GM21737 (cell line): Measurements from ENCODE around the gene AFAP1.

ENCODE experiments used
- ATAC-seq: cut with Tn5 transposase; IDR thresholded peaks from one replicate; pipeline ENCODE4 v1.9.1; 2021; ENCODE audit warnings: mild to moderate bottlenecking, moderate library complexity; ENCODE audit not compliant: unreplicated experiment

The AFAP1 gene

DNA sequence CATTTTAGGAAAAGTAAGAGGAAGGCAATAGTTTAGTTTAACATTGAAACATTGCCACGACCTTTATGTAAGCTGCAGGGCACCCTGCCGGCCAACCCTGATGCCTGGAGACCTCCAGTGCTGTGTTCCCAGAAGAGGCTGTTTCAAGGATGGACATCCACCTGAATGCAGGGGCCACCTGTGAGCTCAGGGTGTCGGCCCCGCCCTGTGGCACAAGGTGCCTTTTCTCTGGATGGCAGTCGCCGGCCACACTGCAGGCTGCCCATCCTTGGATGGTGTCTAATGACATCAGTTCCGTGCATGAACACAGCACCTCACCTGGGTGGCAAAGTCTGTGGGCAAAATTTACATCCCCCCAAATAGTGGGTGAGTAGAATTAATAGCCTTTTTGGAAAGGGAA, 180.0 kb downstream of the AFAP1 start:
- ATAC-seq: no peak

DNA sequence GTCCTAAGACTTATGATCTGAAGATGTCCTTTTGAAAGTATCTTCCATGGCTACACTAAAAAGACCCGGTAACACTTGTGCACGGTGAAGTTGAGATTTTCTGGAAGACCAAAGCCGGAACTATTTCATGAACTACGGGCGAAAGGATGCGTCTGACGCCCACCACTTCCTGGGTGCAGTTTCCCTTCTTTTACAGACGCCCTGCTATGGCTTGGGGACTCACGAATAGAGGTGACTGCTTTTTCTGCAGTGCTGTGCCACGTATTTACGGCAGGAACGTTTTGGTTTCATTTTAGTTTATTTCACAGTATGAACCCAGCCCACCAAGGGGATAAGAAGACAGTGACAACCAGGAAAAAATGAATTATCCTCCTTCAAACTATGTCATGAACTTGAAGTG, 180.4 kb downstream of the AFAP1 start:
- ATAC-seq: no peak

DNA sequence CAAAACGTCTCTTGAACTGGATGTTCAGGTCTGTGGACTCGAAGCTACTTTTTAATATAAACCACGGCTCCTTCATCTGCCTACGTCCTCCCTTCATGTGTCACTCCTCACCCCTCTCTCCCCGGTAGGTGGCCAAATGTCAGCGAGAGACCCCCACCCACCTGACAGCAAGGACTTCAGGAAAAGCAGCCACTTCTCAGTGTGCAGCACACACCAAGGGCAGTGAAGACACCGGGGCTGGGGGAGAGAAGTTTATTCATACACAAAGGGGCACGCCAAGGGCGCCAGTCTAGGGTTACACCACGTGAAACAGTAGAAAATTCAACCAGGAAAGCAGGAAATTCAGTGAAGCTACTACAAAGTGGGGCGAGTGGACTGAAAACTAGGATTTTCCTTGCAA, 181.2 kb downstream of the AFAP1 start:
- ATAC-seq: no peak

DNA sequence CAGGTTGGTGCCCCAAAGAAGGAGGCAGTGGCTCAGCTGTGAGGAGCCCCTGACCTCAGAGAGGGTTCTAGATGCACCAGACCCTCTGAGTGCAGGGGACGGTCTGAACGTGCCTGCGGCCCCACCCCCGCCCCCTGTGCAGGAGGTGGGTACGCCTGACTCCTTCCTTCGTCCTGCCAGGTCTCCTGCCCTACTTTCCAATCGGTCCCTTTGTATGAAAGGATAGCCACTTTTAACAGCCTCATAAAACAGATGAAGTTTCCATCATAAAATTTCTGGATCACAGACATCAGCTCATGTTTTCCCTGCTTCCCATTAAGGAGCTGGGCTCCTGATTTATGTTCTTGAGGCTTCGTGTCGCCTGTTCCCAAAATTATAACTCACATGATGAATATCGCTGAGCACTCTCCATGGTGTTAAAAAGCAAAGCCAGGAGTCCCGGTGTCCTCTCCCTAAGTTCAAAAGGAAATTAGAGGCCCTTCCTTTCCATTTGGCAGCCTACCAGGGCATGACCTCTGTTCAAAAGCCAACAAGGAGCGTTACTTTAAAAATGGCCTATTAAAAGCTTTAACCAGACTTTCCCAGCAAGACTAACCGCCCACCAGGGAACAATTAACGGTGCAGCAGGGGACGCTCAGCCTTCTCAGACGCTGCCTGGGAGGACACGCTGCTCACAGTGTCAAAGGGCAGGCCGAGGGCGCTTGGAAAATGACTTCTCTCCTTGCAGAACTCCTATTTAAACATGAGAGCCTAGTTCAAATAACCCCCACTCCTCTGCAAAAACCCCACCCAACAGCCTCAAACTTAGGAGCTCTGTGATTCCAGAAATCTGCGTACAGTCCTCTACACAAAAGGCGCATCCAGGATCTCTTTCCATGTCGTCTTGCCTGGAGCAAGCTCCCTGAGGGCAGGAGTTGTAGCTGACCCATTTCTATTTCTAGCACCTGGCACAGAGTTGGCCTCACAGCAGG, 181.9 kb downstream of the AFAP1 start:
- no peak for ATAC-seq

DNA sequence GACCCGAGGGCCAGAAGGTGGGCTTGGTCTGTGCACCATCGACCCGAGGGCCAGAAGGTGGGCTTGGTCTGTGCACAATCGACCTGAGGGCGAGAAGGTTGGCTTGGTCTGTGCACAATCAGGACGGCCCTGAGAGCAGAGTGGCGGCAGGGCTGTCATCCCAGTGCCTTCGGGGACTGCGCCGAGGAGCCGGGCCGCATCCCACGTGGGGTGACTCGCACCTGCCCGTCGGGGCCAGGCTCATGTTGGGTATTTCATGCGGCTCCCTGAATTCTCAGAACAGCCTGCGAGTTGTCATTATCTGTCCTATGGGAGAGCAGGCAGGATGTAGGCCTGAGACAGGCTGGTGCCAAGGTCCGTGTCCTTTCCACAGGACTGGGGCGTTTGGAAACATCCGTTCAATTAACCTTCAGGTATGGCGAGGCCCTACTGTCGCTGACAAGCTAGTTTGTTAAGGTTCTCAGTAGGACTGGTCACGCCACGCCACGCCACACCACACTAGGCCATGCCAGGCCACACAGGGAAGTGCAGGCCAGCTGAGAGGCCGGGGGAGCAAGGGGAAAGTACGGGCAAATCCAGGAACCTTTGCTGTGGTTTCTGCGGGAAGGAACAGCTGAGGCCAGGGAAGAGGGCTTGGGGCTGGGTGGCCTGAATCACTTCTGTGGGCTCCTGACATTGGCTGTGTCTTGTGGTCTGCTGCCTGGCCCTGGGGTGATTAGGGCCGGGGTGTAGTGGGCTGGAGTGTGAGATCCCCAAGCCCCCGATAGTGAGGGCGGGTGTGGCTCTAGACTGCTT, 182.9 kb downstream of the AFAP1 start:
- ATAC-seq: no peak

DNA sequence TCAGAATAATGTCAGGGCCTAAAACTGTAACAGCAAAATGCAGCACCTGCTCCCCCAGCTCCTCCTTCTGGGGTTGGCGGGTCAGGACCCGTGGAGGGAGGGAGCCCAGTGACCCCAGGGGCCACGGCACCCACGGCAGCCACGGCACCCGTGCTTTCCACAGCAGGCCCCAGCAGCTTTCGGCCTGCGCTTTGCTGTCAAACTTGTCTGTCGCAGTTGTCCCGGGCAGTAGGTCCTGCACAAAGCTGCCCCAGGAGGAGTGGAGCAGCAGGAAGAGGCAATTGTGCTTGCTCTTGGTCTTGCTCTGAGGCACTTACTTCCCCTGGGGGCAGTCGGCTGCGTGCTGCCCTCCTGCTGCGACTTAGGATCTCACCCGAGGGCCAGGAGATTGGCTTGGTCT, 183.6 kb downstream of the AFAP1 start:
- ATAC-seq: no peak

DNA sequence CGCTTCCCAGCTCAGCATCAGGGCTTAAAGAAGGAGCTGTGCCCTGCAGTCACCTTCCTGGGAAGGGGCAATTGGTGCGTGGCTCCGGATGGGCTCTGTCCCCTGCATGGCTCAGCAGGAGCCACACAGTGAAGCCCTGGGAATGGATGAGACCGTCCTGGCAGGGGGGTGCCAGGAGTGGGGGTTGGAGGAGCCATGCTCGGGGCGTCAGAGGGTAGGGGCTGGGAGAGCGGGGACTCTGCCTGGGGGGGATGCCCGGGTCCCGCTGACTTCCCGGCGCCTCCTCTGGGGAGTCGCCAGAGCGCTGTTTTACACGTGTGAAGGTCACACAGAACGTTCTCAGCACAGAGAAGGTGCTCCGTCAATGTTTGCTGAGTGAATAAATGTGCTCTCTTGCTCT, 184.1 kb downstream of the AFAP1 start:
- no peak for ATAC-seq

DNA sequence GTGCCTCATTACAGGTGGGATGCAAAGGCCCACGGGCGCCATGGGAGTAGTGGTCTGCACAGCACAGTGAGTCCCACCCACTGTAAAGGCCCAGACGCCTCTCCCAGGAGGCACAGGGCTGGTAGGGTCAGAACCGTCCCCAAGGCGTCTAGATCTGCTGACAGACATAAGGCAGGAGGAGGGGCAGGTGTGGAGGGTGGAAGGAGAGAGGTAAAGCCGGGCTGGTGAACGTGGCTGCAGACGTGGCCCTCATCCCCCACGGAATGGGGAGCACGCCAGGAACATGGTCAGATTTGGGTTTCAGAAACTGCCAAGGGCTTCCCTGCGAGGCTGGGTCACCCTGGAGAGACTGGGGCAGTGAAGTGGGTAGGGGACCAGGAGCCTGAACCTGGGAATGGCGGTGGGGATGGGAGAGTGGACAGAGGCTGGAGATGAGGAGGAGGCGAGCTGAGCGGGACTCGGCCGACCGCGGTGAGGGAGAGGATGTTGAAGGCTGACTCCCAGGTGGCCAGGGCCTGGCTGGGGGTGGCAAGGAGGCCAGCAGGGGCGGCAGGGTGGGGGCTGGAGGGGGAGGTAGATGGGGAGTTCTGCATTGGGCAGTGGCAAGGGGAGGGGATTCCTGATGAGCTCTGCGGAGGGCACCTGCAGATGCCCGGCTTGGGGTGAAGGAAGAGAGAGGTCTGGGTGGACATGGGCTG, 184.9 kb downstream of the AFAP1 start:
- no peak for ATAC-seq

DNA sequence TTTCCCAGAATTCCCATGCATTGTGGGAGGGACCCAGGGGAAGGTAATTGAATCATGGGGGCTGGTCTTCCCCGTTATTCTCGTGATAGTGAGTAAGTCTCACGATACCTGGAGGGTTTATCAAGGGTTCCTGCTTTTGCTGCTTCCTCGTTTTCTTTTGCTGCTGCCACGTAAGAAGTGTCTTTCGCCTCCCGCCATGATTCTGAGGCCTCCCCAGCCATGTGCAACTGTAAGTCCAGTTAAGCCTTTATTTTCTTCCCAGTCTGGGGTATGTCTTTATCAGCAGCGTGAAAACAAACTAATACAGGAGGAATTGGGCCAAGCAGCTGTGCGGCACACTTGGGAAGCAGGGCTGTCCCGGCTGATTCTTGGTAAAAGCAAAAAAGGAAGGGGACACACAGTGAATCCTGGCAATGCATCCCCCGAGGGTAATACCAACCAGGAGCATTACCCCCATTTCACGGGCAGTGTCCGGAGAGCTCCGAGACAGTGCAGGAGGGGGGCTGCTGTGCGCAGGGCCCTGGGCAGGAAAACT, 185.7 kb downstream of the AFAP1 start:
- ATAC-seq: no peak

DNA sequence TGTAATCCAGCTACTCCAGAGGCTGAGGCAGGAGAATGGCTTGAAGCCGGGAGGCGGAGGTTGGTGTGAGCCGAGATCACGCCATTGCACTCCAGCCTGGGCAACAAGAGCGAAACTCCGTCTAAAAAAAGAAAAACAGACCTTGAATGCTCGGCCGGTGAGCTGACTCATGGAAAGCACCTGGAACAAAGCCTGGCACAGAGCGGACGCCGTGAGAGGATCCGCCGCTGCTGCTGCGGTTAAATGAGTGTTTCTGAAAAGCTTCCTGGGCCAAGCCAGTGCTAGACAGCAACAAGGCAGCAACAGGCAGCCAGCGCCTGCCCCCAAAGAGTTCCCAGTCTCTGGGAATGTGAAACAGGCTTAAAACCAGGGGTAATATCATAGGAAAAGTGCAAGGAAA, 186.4 kb downstream of the AFAP1 start:
- no peak for ATAC-seq

DNA sequence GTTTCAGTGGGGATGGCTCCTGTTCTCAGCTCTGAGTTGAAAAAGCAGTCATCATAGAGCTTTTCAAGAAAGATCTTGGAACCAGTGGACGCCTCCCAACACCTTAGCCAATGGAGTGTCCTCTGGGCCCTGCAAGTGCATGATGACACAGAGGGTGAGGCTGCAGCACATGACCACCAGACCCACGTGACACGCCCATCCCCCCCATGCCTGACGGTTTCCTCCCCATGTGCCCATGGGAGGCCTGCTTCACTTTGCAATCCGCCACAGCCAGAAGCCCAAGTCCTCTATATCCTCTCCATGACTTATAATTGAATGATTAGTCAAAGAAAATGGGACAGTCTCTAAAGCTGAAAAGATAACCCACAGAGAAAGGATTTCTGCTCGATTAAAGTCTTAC, 187.0 kb downstream of the AFAP1 start:
- ATAC-seq: no peak

DNA sequence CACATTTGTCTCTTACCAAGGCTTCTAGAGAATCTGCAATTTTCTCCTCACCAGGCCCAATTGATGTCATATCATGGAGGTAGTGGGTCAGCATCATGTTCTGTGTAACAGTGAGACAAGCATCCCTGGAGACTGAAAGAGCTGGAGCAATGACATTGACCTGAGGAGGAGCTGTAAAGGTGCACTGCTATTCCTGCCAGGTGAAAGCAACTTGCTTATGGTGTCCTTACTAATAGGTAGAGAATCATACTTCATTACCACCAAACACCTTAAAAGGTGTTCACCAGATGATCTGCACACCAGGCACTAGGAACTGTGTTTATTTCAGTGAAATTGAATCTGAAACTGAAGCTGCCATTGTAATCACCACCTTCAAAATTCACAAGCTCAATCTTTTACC, 188.7 kb downstream of the AFAP1 start:
- no peak for ATAC-seq

DNA sequence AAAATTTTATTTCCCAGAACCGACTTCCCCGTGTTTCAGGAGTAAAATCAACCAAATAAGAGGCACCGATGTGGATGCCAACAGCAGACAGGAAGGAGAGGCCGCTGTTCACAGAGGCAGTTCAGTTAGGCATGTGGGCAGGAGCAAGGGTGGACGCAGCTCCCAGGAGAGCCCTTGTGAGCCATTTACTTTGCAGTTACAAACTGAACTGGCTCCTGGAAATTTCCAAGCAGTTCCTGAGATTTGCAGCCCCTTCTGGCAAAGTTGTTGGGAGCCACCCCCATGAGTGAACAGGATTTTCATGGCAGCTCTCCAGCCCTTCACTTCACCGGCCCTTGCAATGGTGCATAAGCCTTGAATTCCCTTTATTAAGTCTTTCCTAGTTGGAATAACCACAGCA, 189.1 kb downstream of the AFAP1 start:
- ATAC-seq: no peak

DNA sequence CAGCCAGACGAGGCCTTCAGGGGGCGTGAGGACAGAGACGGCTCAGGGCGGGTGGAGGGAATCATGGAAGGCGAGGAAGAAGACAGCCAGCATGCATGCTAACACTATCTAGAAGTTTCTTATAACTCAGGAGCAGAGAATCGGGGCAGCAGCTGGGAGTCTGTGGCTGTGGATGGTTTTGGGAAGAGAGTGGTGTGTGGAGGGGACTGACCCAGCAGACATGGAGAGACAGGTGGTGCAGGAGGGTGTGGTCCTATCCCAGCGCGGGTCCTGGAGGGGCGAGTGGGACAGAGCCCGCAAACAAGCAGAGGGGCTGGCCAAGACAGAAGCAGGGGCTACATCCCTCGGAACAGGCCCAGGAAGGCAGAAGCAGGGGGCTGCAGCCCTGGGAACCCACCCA, 192.1 kb downstream of the AFAP1 start:
- ATAC-seq: no peak

DNA sequence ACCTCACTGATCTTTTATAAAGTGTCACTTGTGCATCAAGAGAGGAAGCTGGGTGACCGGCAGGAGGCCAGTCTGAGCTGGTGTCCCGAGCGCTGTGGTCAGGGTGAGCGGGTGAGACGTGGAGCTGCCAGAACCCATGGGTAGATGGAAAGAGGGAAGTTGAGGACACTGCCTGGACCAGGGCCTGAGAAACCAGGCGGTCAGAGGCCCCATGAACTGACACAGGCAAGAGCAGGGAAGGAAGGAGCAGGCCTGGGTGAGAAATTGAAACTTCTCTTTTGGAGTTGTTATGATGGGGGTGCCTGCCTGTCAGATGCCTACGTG, 192.6 kb downstream of the AFAP1 start:
- ATAC-seq: no peak

DNA sequence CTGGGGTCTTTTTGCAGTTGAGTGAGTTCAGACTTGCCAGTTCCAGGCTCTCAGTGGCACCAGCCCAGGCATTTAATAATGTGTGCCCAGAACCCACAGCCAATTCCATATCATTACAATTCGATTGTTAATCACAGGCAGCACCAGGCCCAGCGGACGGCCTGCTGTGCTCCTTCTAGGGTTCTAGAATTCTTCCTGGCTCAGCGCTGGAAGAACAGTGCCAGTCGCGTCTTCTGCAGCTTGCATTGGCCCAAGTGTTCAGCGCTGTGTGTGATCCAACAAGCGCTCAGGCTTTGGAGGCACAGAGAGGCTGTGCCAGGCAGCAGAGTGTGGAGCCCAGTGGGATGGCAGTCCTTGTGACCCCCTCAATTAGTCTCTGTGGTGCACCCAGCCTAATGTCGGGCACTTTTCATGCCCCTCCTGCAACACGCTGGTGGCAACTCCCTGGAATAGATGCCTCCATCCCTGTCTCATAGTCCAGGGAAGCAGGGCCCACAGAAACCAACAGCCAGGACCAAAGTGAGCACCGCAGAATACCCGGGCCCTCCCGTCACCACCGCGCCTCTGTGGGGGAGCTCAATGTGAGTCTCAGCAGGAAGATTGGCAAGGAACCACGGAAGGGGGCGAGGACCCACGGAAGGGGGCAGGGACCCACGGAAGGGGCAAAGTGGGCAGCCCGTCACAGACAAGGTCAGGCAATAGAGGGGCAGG, 193.2 kb downstream of the AFAP1 start:
- ATAC-seq: no peak

DNA sequence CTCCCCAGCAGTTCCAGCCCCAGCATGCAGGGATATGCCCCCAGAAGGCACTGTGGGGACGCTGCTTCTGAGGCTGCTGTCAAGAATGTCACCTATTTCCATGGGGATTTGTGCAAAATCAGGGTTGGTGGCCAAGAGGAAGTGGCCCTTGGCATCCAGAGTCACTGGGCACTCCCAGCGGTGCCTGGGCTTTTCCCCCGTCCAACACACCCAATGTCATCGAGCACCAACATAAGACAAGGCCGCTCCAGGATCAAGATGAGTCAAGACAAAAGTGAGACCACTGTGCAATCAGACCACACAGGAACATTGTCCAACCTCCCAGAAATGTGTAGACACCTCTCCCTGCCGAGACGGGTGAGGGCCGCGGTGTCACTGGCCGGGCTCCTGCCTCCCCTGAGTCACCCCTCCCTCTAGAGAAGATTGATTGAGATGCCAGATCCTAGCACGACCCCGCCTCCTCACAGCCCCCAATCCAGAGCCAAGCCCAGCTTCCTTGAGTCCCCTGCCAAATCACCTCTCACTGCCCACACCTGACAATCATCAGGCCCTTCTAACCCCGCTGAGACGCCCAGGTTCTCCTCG, 194.3 kb downstream of the AFAP1 start:
- ATAC-seq: no peak

DNA sequence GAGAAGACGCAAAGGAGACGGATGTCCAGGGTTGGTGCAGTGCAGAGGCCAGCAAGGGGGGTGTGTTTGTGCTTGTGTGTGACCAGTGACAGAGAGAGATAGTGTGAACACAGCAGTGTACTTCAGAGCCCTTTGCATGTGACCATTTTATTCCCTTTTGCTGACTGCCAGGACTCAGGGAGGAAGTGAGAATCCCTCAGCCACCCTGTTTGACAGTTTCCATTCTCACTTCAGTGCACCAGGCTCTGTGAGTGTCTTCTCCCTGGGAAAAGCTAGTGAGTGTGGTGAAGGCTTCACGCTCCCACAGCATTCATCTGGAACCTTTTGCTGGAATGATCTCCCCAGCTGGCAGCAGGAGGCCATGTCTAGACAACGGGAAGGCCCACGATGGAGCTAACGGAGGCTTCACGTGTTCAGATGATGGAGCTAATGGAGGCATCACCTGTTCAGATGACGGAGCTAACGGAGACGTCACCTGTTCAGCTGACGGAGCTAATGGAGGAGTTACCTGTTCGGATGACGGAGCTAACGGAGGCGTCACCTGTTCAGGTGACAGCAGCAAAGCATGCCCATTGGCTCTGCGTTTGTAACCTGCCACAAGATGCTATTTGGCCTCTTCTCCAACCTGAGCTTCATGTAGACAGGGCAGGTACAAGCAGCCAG, 195.4 kb downstream of the AFAP1 start:
- no peak for ATAC-seq

DNA sequence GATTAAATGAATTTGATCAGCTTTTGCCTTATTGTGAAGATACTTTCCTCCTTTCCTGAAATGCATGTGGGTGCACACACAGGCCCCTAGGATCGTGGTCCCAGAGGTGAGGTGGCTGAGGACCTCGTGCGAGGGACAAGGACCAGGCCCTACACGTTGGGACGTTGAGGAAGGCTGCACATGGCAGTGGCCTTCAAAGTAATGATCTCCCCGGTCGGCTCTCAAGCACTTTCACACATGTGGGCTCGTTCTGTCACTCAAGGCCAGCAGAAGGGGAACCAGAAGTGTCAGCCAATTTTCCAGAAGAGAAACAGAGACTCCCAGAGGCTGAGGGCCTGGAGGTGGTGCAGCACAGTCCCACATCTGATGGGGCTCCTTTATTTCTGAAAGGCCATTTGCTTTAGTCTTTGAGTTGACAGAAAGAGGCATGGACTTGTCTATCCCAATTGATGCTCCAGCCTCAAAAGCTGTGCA, 196.8 kb downstream of the AFAP1 start:
- no peak for ATAC-seq
